Measurements from ENCODE around the gene MAPKAP1.

DNA sequence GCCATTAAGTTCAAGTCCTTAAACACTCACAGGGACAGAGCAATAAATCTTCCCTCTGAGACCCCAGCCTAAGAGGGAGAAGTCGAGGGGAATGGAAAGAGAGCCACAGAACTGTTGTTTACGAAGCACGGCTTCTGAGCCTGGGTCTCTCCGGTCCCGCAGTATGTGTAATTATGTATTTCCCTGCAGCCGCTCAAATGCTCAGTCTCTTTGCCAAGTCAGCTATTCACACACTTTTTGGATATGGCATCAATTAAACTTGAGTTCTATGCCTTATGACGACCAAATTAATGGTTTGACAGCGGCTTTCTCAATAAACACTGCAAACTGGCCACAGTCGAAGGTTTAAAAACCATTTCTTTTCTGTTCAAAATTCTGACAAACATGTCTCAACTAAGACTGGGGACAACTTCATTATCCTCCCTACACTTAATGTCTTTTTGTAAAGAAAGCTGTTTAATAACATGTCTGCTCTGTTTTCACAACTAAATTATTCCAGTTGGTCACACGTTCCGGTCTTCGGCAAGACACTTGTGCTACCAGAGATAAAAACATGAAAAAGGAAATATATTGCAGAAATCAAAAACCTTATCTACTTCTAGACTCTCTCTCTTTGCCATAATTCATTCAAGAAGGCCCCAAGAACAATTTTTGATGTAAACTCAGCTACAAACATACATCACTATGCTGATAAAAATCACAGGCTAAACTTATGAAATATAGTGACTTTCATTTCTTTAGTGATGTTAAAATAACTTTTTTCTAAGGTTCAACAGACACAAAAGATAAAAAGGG lies 242.2 kb downstream of the MAPKAP1 start:
- TF ChIP-seq, protein P1, sequence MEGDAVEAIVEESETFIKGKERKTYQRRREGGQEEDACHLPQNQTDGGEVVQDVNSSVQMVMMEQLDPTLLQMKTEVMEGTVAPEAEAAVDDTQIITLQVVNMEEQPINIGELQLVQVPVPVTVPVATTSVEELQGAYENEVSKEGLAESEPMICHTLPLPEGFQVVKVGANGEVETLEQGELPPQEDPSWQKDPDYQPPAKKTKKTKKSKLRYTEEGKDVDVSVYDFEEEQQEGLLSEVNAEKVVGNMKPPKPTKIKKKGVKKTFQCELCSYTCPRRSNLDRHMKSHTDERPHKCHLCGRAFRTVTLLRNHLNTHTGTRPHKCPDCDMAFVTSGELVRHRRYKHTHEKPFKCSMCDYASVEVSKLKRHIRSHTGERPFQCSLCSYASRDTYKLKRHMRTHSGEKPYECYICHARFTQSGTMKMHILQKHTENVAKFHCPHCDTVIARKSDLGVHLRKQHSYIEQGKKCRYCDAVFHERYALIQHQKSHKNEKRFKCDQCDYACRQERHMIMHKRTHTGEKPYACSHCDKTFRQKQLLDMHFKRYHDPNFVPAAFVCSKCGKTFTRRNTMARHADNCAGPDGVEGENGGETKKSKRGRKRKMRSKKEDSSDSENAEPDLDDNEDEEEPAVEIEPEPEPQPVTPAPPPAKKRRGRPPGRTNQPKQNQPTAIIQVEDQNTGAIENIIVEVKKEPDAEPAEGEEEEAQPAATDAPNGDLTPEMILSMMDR (IDR thresholded peaks at IDR 0.05) = no peak
- TF ChIP-seq EZH2phosphoT487 (IDR thresholded peaks at IDR 0.05) = no peak
